Lung (tissue), 12 donors: ENCODE results near the gene ZC3H18. TPM values are rescaled to one million over a fixed set of nuclear protein-coding genes. Genes with fewer than 3 reads are reported as not detected.

ENCODE experiments used
- ATAC-seq: fragments of 200-7000 bp; cut with Tn5 transposase; one replicate; pipeline ENCODE4 v1.9.1; 2020; ENCODE audit warnings: moderate number of reproducible peaks; ENCODE audit not compliant: insufficient read depth, low FRiP score
- DNase-seq, 3 donors: peaks; one replicate each; pipeline ENCODE4 v3.0.0-alpha.2; 2013 to 2017
- H3K27ac ChIP-seq, 2 donors: one replicate each; pipeline ENCODE4 v1.5.1; 2013; ENCODE audit warnings: mild to moderate bottlenecking in 2 of 2, moderate library complexity in 2 of 2, control low read depth in 1 of 2, inconsistent platforms in 1 of 2, low read depth in 1 of 2, low read length in 1 of 2
- H3K27me3 ChIP-seq, 3 donors: one replicate each; pipeline ENCODE4 v1.5.1; 2013; ENCODE audit warnings: low read length in 2 of 3; ENCODE audit not compliant: control insufficient read depth in 3 of 3, insufficient read depth in 3 of 3
- H3K36me3 ChIP-seq, 4 donors: one replicate each; pipeline ENCODE4 v1.5.1; 2013; ENCODE audit warnings: low read length in 4 of 4, mild to moderate bottlenecking in 1 of 4, moderate library complexity in 1 of 4; ENCODE audit not compliant: control insufficient read depth in 4 of 4, insufficient read depth in 4 of 4
- H3K4me1 ChIP-seq, 5 donors: one replicate each; pipeline ENCODE4 v1.5.1; 2013; ENCODE audit warnings: low read length in 5 of 5, mild to moderate bottlenecking in 2 of 5, moderate library complexity in 1 of 5; ENCODE audit not compliant: control insufficient read depth in 5 of 5, insufficient read depth in 5 of 5
- H3K4me3 ChIP-seq: one replicate; pipeline ENCODE4 v1.5.1; 2013; ENCODE audit warnings: mild to moderate bottlenecking, control low read depth, moderate library complexity
- H3K9ac ChIP-seq, 2 donors: one replicate each; pipeline ENCODE4 v1.5.1; 2013; ENCODE audit warnings: low read length in 2 of 2, control low read depth in 1 of 2; ENCODE audit not compliant: insufficient read depth in 1 of 2
- H3K9me3 ChIP-seq, 4 donors: one replicate each; pipeline ENCODE4 v1.5.1; 2013; ENCODE audit warnings: low read length in 3 of 4, mild to moderate bottlenecking in 1 of 4, moderate library complexity in 1 of 4; ENCODE audit not compliant: control insufficient read depth in 4 of 4, insufficient read depth in 3 of 4
- CTCF ChIP-seq: IDR thresholded peaks from 2 replicates; pipeline ENCODE4 v1.5.1; 2012; ENCODE audit warnings: mild to moderate bottlenecking; ENCODE audit errors: control extremely low read depth, extremely low read depth
- WGBS, 2 donors: extraction: QIAGEN DNeasy Blood & Tissue Kit; methylation state at CpG; one replicate each; pipeline ENCODE4 v1.1.7; 2013; 5-methylcytosine and 5-hydroxymethylcytosine counted together
- polyA plus RNA-seq, 2 donors: library from polyadenylated mRNA; stranded (reverse); fragments of 200-250 nt; gene quantifications; one replicate each; pipeline ENCODE4 v1.2.1, GENCODE V29; 2013
- total RNA-seq, 2 donors: library from RNA; depleted of rRNA in 1 of 2; stranded (reverse); fragments of >200 nt in 1 of 2; gene quantifications; one replicate each; pipeline ENCODE4 v1.2.1, GENCODE V29; 2014 to 2021
- donor health status: control.
- donor health status: control.
- donor health status: Bipolar disorder and iron deficiency.
- donor health status: healthy.
- donor health status: DM: yes; HTN: yes; CAD: no.

The ZC3H18 gene
- total and polyA plus RNA-seq, 4 donors, result 21.2 to 44.0 (median 28.6) TPM

- Histone ChIP-seq H3K4me3 (no peak overlapping the region), H3K27ac (no peak overlapping the region), H3K9ac (no peak overlapping the region), H3K4me1 (peaks cover 0 to 3% (median 0%) of the 10 kb centered on the region in 5 donors), H3K36me3 (peaks cover 2 to 31% (median 4%) of the 10 kb centered on the region in 4 donors), H3K27me3 (no peaks in the 10 kb centered on the region), H3K9me3 (no peaks in the 10 kb centered on the region)
- TF ChIP-seq CTCF, result no peak
- WGBS, 2 donors, result 82 to 95% methylated on average over 12 of the region's 12 CpGs
- ATAC-seq, result no peak
- no peak for DNase-seq
These were observed 46.5 kb downstream of the ZC3H18 start for GRCh38 chr16:88616736-88617135.

- no peak for TF ChIP-seq CTCF
- ATAC-seq (no peak), DNase-seq (no peak)
- no peak overlapping the region for H3K4me3 ChIP-seq
- no peaks in the 10 kb centered on the region for H3K9me3 ChIP-seq
- H3K27me3 ChIP-seq, result no peaks in the 10 kb centered on the region
- H3K9ac ChIP-seq, result no peak overlapping the region
- H3K4me1 ChIP-seq, result peaks cover 0 to 3% (median 0%) of the 10 kb centered on the region in 5 donors
- H3K36me3 ChIP-seq, result peaks cover 0 to 34% (median 9%) of the 10 kb centered on the region in 4 donors
- no peak overlapping the region for H3K27ac ChIP-seq
- WGBS, 2 donors, result 90 to 93% methylated on average over 20 of the region's 20 CpGs
These were observed 47.2 kb downstream of the ZC3H18 start for GRCh38 chr16:88617268-88618031.

- no peaks in the 10 kb centered on the region for H3K9me3 ChIP-seq
- no peak for TF ChIP-seq CTCF
- WGBS, 2 donors, result 88 to 90% methylated on average over 20 of the region's 20 CpGs
These were observed 48.2 kb downstream of the ZC3H18 start for GRCh38 chr16:88618182-88618955.

More at GRCh38 chr16:88618182-88618955, 48.2 kb downstream of the ZC3H18 start:
- DNase-seq (no peak), ATAC-seq (no peak)
- Histone ChIP-seq H3K9ac (no peak overlapping the region), H3K4me1 (peaks cover 0 to 3% (median 0%) of the 10 kb centered on the region in 5 donors), H3K36me3 (peaks cover 8 to 40% (median 15%) of the 10 kb centered on the region in 4 donors), H3K4me3 (no peak overlapping the region), H3K27ac (no peak overlapping the region), H3K27me3 (no peaks in the 10 kb centered on the region)
